Natural killer cell (primary cell): ENCODE results near the gene RUFY4. TPM values are rescaled to one million over a fixed set of nuclear protein-coding genes. Genes with fewer than 3 reads are reported as not detected.

Experiments
- ATAC-seq, 3 donors: fragments of 150-1000 bp in 2 of 3; fragments of 200-7000 bp in 1 of 3; cut with Tn5 transposase; 1 replicate in 1 of 3; 2 replicates in 2 of 3; pipeline ENCODE4 v1.10.0; 2021; ENCODE audit warnings: mild to moderate bottlenecking in 2 of 3, moderate library complexity in 2 of 3
- DNase-seq, 2 donors: peaks; one replicate each; pipeline versions ENCODE4 v3.0.0 to v3.0.0-alpha.2; 2013 to 2021; ENCODE audit warnings: mixed read lengths in 1 of 2
- H3K27ac ChIP-seq: one replicate; pipeline ENCODE4 v1.5.1; 2013; ENCODE audit warnings: mild to moderate bottlenecking, low read length
- H3K27me3 ChIP-seq: one replicate; pipeline ENCODE4 v1.6.1; 2013; ENCODE audit warnings: low read length; ENCODE audit not compliant: control insufficient read depth, insufficient read depth
- H3K36me3 ChIP-seq: one replicate; pipeline ENCODE4 v1.6.1; 2013; ENCODE audit warnings: low read length; ENCODE audit not compliant: control insufficient read depth, insufficient read depth
- H3K4me1 ChIP-seq: one replicate; pipeline ENCODE4 v1.6.1; 2013; ENCODE audit warnings: low read length; ENCODE audit not compliant: control insufficient read depth, insufficient read depth
- H3K4me3 ChIP-seq: one replicate; pipeline ENCODE4 v1.5.1; 2013; ENCODE audit warnings: low read length
- H3K9me3 ChIP-seq: one replicate; pipeline ENCODE4 v1.6.1; 2013; ENCODE audit warnings: low read length; ENCODE audit not compliant: control insufficient read depth, insufficient read depth
- H3K27ac Mint-ChIP-seq, 2 donors: one replicate each; pipeline ENCODE4 v1.8.0; 2022; ENCODE audit warnings: mild to moderate bottlenecking in 2 of 2, mixed read lengths in 2 of 2, moderate library complexity in 1 of 2
- H3K27me3 Mint-ChIP-seq, 2 donors: one replicate each; pipeline ENCODE4 v1.8.0; 2022; ENCODE audit warnings: low read depth in 2 of 2, mixed read lengths in 2 of 2
- H3K36me3 Mint-ChIP-seq: one replicate; pipeline ENCODE4 v1.8.0; 2022; ENCODE audit warnings: mixed read lengths
- H3K4me1 Mint-ChIP-seq, 2 donors: one replicate each; pipeline ENCODE4 v1.8.0; 2022; ENCODE audit warnings: mixed read lengths in 2 of 2
- H3K4me3 Mint-ChIP-seq: one replicate; pipeline ENCODE4 v1.8.0; 2022; ENCODE audit warnings: mild to moderate bottlenecking, moderate library complexity, mixed read lengths
- H3K9me3 Mint-ChIP-seq, 2 donors: one replicate each; pipeline ENCODE4 v1.8.0; 2022; ENCODE audit warnings: mixed read lengths in 2 of 2
- CTCF ChIP-seq: fragments of 200-600 bp; IDR thresholded peaks from one replicate; pipeline ENCODE4 v1.8.0; 2022; ENCODE audit warnings: antibody characterized with exemption
- WGBS: methylation state at CpG from one replicate; pipeline ENCODE4 v1.1.7; 2013; ENCODE audit warnings: missing lambda C conversion rate; ENCODE audit not compliant: insufficient coverage; 5-methylcytosine and 5-hydroxymethylcytosine counted together
- intact Hi-C: fragments of 100-400 bp; cut with micrococcal nuclease; formaldehyde crosslinking; loops from one replicate; pipeline ENCODE4 v1.14.2; 2022
- total RNA-seq, 4 donors: library from RNA; stranded (reverse); fragments of 120-200 nt in 1 of 4; gene quantifications; one replicate each; pipeline versions ENCODE4 v1.2.3 to v1.2.4, GENCODE V29; 2013 to 2022

RUFY4 gene
- total RNA-seq, 3 donors from 2014 or later (not counting 1 experiment from before 2014, with no cell fraction given): 0.82 to 3.1 (median 1.8) TPM

DNA sequence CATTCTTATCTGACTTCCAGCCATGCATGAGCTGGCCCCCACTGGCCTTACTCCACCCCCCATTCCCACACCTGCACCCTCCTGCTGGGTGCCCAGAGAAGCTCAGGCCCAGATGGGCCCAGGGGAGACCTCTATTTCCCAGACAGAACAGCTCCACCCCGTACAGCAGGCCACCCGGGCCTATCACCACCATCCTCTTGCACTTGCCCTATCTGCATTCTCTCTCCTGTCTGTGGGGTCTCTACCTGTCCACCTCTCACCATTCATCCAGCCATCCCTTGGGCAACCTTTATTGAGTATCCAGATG lies 40.9 kb upstream of the RUFY4 start:
- no peaks in the 10 kb centered on the region for H3K4me1 ChIP-seq
- Mint-ChIP-seq H3K4me1 (no peaks in the 10 kb centered on the region), H3K27me3 (no peaks in the 10 kb centered on the region), H3K36me3 (no peaks in the 10 kb centered on the region), H3K4me3 (no peak overlapping the region), H3K9me3 (no peaks in the 10 kb centered on the region), H3K27ac (no peak overlapping the region)
- H3K9me3 ChIP-seq: no peaks in the 10 kb centered on the region
- DNase-seq (peak in 1 of 2 donors; percentile 8), ATAC-seq (no peak)
- intact Hi-C loops: no loop called here
- 67% methylated on average over 2 of the region's 2 CpGs for WGBS
- H3K27me3 ChIP-seq: no peaks in the 10 kb centered on the region
- no peak overlapping the region for H3K4me3 ChIP-seq
- TF ChIP-seq CTCF: no peak
- no peak overlapping the region for H3K27ac ChIP-seq
- no peaks in the 10 kb centered on the region for H3K36me3 ChIP-seq

DNA sequence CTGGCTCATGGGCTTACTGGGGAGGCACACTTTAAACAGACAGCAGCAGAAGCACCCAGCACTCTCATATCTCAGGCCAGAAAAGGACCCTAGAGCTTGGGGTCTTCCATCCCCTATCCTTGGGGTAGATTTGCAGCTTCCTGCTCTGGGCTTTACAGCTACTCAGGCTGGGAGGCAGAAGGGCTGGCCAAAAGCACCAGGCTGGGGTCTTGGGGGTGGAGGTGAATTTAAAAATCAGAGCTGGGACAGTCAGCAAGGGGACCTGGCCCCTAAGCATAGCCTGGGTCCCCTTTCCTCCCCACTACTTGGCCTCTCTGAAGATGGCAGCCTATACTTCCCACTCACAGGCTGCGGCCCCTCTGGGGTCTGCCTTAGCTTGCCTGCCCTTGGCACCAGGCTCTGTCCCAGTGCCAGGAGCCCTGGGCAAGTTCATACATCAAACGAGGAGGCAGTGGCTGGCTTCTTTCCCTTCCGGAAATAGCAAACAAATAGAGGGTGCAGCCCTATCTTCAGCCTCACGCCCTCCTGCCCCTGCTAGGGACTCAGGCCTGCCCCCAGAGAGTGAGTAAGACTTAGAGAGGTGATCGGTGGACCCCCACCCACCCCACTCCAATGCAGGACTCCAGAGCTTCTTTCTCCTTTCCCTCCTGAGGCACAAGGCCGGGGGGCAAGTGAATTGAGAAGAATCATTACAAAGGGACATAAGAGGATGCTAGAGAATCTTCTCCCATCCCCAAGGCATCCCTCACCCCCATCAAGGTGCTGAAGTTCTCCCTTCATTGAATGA lies 40.3 kb upstream of the RUFY4 start:
- no peak overlapping the region for H3K4me3 Mint-ChIP-seq
- no peaks in the 10 kb centered on the region for H3K27me3 Mint-ChIP-seq
- ATAC-seq (no peak), DNase-seq (peak in 1 of 2 donors; percentile 13)
- H3K36me3 ChIP-seq: no peaks in the 10 kb centered on the region
- no peak overlapping the region for H3K27ac Mint-ChIP-seq
- no peak overlapping the region for H3K27ac ChIP-seq
- no peak overlapping the region for H3K4me3 ChIP-seq
- no peak for TF ChIP-seq CTCF
- intact Hi-C loops: no loop called here
- H3K9me3 ChIP-seq: no peaks in the 10 kb centered on the region
- H3K27me3 ChIP-seq: no peaks in the 10 kb centered on the region
- H3K4me1 ChIP-seq: no peaks in the 10 kb centered on the region
- no peaks in the 10 kb centered on the region for H3K4me1 Mint-ChIP-seq
- 84% methylated on average over 4 of the region's 6 CpGs for WGBS
- no peaks in the 10 kb centered on the region for H3K36me3 Mint-ChIP-seq
- H3K9me3 Mint-ChIP-seq: no peaks in the 10 kb centered on the region

DNA sequence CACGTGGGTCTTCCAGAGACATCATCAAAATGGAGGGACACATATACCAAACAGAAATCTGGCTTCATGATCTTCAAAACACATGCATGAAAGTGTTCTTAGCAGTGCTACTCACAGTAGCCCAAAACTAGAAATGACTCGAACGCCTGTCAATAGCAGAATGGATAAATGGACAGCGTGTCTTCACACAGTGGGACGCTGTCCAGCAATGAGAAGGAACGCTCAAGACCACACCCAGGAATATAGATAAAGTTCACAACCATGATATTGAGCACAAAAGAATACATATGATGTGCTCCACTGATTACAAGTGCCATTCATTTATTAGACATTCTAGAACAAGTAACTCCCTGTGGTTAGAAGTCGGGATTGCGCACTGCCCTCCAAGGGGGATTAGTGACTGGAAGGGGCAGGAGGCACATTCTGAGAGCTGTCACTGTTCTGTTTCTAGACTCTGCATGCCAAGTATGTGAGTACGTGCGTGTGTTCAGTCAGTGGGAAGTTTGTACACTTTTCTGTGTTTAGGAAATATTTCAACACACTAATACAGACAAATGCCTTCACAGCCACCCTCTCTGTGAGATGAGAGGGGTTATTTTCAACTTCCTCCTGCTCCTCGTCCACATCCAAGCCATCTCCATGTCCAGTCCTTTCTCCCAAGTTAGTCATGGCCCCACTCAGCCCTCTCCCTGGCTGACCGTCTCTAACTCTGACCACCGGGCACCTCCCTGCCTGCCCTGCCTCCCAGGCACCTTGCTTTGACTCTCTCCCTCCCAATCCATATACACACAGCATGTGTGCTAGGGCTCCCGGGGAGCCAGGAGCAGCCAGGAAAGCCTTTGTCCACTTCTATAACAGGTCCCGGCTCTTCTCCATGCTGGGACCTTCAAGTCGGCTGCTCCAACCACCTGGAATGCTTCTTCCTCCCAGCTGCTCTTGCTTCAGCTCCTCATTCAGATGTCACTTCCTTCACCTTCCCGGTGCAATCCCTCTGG lies 39.4 kb upstream of the RUFY4 start:
- Histone ChIP-seq H3K4me3 (no peak overlapping the region), H3K9me3 (no peaks in the 10 kb centered on the region), H3K27ac (no peak overlapping the region), H3K36me3 (no peaks in the 10 kb centered on the region), H3K4me1 (peaks cover 8% of the 10 kb centered on the region), H3K27me3 (no peaks in the 10 kb centered on the region)
- DNase-seq: no peak
- no peak overlapping the region for H3K27ac Mint-ChIP-seq
- peaks cover 0 to 8% of the 10 kb centered on the region in 2 donors for H3K4me1 Mint-ChIP-seq
- WGBS: 84% methylated on average over 15 of the region's 17 CpGs
- no peak overlapping the region for H3K4me3 Mint-ChIP-seq
- no peak for TF ChIP-seq CTCF
- H3K9me3 Mint-ChIP-seq: no peaks in the 10 kb centered on the region
- ATAC-seq: no peak
- H3K36me3 Mint-ChIP-seq: no peaks in the 10 kb centered on the region
- no peaks in the 10 kb centered on the region for H3K27me3 Mint-ChIP-seq
- intact Hi-C loops: no loop called here
